Tongue (tissue), 2 donors: Measurements from ENCODE around the gene HOXD13. TPM values are rescaled to one million over a fixed set of nuclear protein-coding genes. Genes with fewer than 3 reads are reported as not detected.

Experiments
- DNase-seq: peaks from one replicate; pipeline ENCODE4 v3.0.0-alpha.2; 2015
- total RNA-seq: library from RNA; depleted of rRNA; stranded (reverse); fragments of >200 nt; gene quantifications from one replicate; pipeline ENCODE4 v1.2.3, GENCODE V29; 2014

HOXD13 gene
- total RNA-seq, 1 donor from 2014 or later = not detected

DNA sequence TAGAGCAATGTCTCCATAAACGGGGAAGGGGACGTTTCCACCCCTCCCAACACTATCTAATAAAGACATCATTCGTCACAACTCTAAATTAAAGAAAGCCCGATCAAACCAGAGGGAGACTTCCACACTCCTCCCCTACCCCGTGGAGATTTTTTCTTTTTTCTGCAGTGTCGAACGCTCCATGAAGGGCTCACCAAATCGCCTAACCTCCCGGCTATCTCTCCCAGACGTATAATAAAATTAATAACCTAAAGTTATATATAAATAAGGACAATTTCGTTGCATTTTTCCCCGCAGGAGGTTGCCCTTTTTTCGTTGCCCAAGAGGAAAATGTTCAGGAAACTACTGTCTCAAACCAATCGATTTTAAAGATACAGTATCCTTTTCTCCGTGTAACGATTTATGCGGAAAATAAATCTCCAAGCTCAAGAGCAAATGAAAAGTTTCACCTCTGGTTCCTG, 11.1 kb upstream of the HOXD13 start:
- DNase-seq = no peak

DNA sequence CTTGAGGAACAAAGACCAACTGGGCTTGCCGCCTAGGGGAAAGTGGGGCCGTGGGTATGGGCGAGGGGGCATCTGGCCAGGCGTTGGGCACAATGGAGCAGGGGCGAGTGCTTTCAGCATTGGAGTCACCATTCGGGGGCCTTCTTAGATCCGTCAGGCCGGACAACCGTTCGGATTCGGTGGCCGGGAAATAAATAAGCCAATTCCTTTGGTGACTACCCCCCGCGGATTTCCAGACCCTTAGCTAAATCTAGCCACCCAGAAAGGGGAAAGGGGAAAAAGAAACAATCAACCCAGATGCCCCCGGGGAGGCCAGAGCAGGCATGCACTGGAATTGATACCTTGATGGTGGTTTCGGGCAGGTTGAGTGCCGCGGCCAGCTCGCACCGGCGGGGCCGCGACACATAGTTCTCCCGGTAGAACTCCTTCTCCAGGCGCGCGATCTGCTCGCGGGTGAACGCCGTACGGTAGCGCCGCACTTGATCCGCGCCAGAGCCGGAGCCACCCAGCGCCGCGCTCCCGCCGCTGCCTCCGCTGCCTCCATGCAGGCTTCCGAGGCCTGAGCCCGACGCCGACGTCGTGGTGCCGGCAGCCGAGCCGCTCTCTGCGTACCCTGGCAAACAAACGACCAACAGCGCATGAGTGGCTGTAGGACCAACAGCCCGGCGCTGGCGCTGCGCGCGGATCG, 10.5 kb upstream of the HOXD13 start:
- DNase-seq = no peak

DNA sequence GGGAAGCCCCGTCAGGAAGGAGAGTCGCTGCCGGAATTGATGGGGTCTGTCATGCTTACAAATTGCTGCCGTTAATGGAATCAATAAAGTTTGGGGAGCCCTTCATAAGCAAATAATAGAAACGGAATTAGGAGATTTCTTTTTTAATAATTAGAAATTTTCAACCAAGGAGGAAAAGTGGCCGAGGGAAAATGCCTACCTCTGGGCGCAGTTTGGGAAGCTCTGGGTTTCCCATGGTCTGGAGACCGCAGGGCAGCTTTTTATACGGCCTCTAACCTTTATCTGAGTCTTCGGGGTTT, 10.0 kb upstream of the HOXD13 start:
- DNase-seq = no peak

DNA sequence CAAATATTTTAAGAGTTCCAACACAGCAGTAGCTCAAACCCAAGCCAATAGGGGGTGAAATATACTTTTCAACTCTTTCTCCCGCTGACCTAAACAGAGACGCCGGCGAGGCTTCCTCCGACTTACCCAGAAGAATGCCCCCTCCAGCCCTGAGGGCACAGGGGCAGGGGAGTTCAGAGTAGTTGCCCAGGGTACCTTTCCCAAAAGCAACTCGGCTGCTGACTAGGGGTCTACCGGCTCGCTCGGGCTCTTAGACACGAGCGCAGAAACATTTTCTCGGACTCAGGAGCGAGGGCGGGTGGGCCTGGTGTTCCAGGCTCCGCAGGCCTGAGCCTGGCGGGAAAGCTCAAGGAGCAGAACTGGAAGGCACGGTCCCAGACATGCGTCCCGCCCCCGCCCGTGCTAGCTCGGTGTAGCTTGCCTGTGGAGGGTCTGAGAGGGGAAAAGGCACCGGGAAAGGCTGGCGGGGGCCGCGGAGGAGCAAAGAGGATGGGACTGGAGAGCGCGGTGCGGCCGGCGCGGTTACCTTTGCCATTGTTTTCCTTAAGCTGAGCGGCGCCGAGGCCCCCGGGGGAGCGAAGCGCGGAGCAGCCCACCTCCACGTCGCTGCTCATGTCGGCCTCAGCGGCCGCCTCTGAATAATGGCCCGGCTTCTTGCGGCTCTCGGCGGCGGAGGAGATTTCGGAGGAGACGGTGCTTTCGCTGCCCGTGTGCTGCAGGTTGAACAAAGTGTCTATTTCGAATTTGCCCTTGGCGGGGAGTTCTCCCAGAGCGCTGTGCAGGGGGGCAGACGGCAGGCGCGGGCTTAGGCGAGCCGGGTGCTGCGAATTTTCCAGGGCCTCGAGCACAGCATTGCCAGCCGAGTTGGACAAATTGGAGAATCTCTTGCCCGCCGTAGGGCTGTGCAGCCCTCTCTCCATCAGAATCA, 9.4 kb upstream of the HOXD13 start:
- no peak for DNase-seq

DNA sequence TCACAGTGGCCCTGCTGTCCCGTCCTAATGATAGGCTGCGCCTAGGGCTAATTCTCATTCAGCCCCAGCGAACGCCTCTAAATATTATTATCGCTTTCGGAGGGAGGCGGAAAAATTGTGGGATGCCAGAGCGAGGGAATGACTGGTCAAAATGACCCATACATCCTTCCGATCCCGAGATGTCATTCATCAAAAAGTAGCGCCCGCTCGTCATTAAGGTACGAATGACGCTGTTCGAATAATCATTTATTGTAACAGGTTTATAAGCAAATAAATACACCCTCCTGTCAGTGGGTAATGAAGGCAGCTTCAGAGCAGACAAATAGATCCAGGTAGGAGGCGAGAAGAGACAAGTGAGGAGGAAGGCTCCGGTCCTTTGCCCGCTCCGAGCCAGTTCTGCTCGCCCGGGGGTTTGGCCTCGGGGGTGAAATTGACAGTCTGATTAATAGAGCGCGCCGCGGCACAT, 8.7 kb upstream of the HOXD13 start, which contains the start of gene EVX2:
Gene EVX2, minus strand, starts transcription at position 167 of the 466 bp plus-strand sequence. CDS start 186 bp downstream, outside the sequence.
- no peak for DNase-seq

DNA sequence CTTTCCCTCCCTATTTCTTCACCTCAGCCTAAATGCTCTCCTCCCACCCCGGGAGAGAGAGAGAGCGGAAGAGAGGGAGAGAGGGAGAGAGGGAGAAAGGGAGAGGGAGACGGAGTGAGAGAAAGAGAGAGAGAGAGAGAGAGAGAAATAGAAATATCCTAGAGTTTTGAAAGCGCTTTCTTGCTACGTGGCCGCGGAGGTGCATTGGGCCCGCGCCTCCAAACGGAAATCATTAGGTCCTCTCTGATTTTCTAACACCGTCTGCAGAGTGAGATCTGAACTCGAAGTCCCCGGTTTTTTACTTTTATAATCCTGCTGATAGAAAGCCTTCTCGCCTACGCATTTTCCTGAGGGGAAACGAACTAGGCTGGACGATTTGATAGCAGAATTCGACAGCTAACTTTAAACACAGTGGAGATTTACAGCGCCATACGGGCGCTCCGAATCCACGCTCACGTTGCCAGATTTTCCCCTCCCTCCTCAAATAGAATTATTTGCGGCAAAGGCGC, 7.9 kb upstream of the HOXD13 start:
- no peak for DNase-seq

DNA sequence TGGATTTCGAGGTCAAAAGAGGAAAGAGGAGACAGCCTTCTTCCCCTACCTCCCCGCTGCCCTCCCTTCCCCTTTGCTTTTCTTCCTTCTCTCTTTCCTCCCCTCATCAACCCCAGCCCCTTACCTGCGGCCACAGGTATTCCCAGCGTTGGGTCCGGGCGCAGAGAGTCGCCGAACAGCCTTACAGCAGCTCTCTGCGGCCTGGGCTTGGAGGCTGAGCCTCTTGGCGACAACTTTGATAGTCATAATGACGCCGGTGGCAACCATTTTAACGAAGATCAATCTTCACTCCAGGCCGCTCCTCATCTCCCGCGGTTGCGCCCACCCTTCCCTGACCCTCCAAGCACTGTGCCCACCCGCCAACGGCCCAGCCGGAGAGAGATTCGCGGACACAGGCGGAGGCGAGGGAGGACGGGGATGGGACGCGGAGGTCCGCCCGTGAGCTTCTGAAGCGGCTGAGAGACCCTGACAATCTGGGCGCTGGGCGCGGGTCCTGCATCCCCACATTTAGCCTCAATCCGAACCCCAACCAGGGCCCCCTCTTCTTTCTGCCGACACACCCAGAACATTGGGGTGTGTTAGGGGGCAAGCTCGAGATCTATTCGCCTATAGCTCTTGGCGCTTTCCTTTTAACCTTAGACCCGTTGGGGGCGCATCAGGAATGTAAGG, 7.3 kb upstream of the HOXD13 start:
- DNase-seq = no peak

DNA sequence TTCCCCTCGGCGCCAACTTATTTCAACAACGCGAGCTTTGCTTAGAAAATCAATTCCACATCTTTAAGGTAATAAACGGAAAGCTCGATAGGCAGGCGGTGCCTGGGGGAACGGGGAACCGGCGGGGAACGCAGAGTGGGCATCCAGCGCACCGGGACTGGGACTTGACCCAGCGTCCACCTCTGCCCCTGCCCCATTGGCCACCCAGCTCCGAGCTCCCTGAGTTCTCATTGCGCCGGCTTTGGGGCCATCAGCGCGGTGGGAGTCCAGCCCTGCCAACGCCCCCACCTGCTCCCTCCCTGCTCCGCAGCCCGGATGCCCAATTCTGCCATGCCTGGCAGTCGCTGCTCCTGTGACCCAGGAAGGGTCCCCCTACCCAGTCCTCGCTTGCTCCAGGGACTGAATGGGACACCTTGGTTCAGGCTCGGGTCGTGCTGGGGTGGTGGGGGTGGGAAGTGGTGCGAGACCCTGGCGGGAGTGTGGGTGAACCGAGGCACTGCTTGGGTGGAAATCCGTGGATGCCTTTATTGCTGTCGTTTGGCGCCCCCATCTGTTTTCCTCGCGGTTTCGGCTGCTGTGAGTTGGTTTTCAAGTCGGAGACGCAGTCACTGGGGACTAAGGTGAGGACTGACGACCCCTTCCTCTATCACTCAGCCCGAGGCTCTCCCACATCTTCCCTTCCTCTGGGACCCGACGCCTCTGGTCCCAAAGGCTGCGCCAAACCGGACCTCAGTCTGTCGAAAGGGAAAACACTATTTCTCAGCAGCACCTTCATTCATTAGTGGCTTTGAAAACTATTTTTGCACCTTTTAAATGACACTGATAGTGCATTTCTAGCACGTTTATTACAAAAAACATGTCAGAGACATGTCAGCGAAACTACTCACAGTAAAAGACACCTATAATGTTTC, 6.4 kb upstream of the HOXD13 start:
- peak; percentile 74 for DNase-seq

DNA sequence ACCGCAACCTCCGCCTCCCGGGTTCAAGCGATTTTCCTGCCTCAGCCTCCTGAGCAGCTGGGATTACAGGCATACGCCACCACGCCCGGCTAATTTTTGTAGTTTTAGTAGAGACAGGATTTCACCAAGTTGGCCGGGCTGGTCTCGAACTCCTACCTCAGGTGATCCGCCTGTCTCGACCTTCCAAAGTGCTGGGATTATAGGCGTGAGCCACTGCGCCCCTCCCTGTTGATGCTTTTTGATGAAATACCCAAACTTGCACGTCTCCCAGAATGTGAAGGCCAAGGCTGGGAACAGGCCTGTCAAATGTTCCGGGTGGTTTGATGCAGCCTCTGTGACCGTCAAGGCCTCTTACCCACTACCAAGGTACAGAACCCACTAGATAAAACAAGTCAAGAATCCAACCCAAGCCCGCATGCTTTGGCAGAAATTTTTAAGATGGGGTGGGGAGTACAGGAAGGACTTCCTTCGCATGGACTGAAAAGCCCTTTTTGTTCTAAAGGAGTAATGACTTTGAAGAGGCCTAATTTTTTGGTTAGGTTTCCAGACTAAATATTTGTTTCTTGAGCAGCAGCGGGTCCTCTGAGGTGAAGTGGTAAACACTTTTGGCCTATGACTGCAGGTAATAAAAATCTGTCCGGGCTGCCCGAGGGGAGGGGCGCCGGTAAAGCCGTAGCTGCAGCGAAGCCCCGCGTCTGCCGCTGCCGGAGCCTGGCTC, 5.0 kb upstream of the HOXD13 start:
- no peak for DNase-seq

DNA sequence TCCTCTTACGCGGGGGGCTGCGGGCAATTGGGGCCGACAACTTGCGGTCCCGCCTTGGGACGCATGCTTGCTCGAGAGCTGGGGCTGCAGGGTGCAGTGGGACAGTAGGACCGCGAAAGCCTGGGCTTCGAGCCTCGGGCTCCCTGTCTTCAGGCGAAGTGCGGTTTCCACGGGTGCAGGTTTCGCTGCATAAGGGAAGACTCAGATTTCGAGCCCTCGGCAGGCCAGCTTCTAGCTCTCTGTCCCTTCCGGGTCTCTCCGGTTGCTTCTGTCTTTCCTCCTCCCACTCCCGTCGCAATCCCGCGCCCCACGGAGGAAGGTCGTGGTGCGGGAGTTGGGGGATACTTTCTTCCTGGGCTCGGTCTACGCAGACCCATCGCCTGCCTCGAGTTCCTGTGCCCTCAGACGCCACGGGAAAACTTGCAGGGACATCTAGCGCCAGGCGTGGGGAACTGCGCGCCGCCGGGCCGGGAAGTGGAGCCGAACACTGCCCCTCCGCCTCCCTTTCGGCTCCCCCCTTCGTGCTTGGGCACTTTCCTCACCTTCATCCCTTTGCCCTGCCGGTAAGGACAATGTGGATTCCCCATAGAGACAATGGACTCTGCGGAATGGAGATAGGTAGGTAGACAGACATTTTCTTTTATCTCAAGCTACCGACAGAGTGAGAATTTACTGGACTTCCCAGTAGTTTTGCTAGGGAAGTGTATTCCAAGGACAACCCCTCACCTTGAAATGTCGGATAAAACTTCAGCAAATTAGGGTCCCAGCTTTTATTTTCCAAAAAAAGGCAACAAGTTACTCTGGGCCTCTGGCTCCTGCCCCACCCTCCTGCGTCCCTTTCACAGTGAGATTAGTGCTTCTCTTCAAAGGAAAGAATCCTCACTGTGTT, 4.2 kb upstream of the HOXD13 start:
- DNase-seq = peak; percentile 83

DNA sequence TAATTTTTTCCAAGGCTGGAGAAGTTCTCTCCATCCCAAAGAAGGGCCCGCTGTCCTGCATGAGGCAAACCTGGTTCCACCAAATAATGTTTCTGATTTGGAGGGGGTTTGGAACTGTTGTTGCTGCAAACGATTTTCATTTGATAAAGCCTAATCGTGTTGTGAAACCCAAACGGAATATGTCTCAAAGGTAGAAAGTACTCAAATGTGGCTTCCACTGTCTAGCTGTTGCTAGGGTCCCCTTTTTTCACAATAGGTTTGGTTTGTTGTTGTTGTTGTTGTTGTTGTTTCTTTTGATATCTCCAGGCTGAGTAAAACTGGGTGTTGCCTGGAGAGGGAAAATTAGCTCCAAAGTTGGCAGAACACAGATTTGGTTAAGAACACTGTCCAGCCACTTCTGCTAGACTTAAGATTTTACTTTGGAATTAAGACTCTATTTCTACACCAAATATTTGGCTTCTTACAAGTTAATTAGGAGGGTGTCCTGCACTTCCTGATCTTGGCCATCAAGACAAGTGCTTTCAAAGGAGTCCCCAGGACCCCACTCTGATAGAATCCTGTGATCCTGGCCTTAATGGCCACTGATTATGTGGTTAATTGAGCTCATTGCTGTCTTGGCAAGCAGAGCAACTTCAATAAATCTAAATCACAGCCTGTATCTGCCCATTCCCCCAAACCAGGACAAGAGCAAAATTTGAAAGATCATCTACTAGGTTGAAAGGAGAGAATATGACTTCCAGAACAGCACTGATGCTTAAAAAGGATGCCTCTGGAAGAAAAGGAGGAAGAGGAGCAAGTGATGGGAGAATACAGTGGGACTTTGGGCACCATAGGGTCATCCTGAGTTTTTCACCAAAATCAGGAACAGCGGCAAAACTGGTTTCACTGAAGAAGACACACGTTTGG, 3.3 kb upstream of the HOXD13 start:
- no peak for DNase-seq

DNA sequence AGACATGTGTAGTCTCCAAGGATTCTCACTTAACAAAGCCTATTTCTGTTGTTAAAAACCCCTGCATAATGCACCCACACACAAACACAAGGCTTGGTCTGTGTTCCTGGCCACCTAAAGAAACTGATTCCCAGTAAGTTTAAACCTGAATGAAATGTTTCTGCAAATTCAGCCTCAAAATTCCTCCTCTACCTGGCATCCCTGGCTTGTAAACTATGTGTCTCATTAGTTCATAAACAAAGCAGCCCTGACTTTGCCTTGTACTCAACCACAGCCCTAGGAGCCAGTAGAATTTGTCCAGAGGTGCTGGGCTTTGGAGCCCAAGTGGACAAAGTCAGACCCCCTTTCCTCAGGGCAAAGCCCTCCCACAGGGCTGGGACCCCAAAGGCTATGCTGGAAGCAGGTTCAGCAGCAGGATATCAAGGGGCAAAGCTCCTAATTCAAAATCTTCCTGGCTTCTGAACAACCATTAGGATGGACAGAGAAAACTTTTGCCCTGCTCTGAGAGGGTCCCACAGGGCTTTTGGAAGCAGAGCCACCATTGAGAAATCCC, 2.6 kb upstream of the HOXD13 start:
- no peak for DNase-seq

DNA sequence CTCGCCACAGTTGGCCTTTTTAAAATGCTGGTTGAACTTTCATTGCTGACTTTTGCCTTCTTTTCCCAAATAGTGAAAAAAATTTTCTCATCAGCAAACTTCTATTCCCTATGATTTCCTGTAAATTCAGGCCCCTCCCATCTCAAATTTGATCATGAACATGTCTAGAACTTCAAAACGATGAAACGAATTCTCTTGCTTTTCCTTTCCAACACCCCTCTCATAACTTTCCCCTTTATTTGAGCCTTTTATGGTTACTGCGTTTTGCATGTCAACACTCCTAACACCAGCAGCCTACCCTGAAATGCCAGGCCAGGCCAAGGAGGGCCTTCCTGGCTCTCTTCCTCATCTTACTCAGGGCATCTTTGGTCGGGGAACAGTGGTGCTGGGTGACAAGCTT, 1.7 kb upstream of the HOXD13 start:
- no peak for DNase-seq

DNA sequence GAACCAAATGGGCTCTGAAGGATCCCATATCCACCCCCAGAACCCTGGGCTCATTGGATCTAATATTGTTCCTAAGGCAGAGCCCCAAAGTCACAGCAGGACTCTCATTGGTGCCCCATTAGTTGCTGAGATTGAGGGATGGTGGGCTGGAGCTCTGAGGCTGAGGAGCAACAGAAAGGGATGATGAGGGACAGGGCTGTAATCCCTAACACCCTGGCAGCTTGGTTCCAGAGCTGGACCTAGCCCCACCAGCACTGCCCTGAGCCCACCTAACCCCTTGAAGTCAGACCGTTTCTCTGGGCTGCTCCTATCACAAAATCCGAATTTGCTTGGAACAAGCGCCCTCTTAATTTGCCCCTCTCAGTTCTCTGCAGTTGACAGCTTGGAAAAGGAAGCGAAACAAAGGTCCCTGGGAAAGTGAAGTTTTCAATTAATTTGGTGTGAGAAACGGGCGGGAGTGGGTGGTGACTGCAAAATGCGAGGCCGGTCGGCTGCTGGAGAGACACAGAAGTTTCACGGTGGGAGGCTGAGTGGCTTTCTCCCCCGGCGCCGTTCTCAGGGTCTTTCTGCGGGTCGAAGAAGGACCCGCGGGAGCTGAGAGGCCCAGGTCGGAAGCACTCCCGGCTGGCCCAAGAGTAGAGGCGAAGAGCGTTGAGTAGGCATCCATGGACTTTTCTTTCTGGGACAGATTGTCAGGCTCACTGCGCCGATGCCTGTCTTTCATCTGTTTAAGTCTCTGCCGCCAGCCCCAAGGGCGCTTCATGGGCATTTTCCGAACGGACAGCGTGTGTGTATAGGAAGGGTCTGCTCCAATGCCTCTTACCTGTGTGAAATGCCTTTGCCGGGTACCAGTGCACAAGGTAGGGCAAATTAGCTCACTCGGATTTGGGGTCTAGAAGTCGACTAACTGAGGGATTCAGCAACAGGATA, 927 bp upstream of the HOXD13 start:
- DNase-seq = no peak

DNA sequence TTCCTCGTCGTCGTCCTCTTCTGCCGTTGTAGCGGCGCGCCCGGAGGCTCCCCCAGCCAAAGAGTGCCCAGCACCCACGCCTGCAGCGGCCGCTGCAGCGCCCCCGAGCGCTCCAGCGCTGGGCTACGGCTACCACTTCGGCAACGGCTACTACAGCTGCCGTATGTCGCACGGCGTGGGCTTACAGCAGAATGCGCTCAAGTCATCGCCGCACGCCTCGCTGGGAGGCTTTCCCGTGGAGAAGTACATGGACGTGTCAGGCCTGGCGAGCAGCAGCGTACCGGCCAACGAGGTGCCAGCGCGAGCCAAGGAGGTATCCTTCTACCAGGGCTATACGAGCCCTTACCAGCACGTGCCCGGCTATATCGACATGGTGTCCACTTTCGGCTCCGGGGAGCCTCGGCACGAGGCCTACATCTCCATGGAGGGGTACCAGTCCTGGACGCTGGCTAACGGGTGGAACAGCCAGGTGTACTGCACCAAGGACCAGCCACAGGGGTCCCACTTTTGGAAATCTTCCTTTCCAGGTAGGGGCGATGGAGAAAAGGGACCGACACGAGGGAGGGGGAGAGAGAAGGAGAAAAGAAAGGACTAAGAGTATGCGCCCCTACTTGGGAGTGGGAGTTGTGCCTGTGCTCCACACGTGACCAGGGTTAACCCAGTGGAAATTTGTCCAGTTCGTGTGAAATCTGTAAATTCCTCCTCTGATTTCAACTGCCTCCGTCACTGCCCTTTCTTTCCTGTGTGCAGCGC, 800 bp downstream of the HOXD13 start:
- DNase-seq = no peak

DNA sequence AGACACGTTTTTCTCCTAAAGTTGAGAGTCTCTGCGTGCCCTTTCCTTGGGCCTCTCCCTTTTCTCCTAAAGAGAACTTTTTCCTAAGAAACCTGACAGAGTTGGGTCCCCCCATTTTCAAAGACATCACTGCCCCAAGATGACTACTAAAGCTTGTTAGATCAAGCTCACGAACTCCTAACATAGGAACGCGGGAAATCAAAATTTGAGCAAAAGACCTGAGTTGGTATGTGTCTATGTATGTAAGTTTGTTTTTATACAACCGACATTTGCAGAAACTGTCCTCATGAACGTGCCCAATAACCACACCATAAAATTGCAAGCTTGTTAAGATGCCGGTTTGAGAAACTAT, 1.4 kb downstream of the HOXD13 start:
- DNase-seq = no peak

DNA sequence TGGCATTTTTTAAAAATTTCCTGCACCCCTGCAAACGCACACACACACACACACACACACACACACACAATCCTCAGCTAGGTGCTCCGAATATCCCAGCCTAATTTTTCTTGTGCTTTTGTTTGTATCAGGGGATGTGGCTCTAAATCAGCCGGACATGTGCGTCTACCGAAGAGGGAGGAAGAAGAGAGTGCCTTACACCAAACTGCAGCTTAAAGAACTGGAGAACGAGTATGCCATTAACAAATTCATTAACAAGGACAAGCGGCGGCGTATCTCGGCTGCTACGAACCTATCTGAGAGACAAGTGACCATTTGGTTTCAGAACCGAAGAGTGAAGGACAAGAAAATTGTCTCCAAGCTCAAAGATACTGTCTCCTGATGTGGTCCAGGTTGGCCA, 1.8 kb downstream of the HOXD13 start:
- DNase-seq = no peak
